HepG2 (cell line): ENCODE data around the gene SEMA4F. TPM values are rescaled to one million over a fixed set of nuclear protein-coding genes. Genes with fewer than 3 reads are reported as not detected.

ENCODE experiments used
- ATAC-seq: fragments of 200-7000 bp; cut with Tn5 transposase; 3 replicates; pipeline ENCODE4 v1.9.1; 2020; ENCODE audit warnings: mild to moderate bottlenecking, moderate library complexity
- BruUV-seq: library from RNA; stranded (reverse); fragments of 400-500 nt; replicated peaks from 2 replicates; lab custom pipeline; 2021; lab: Mats Ljungman, UMichigan
- CTCF ChIA-PET: fragments of 300-600 bp; formaldehyde crosslinking; extraction: SDS; loops from one replicate; lab custom pipeline; 2021; ENCODE audit warnings: low total read pairs, inconsistent platforms, low intra/inter-chr PET ratio; lab: Yijun Ruan, JAX
- POLR2A ChIA-PET: fragments of 350-600 bp; sonication (Branson Sonifier 250); formaldehyde crosslinking; loops from one replicate; lab custom pipeline; 2020; ENCODE audit warnings: antibody characterized with exemption, inconsistent platforms; lab: Yijun Ruan, JAX
- DNase-seq: peaks from one replicate; pipeline ENCODE4 v3.0.0-alpha.2; 2015; ENCODE audit warnings: low spot score
- FAIRE-seq: peaks from 3 replicates; lab custom pipeline; 2011; peaks lifted over from hg19 to GRCh38; lab: Jason Lieb, UNC
- H2AFZ ChIP-seq: one replicate; pipeline ENCODE4 v1.6.1; 2011; ENCODE audit warnings: low read length, inconsistent platforms
- H3K27ac ChIP-seq: fragments of 300-600 bp; 3 replicates; pipeline ENCODE4 v1.8.0; 2011; ENCODE audit warnings: mixed run types, mild to moderate bottlenecking, mixed read lengths, low read length, inconsistent platforms; ENCODE audit not compliant: insufficient read depth; ENCODE audit errors: extremely low read length
- H3K27me3 ChIP-seq, 2 experiments: fragments of 200-600 bp in 1 of 2; 2 replicates in 1 of 2; 3 replicates in 1 of 2; pipeline versions ENCODE4 v1.6.0 to v1.8.0; 2011; ENCODE audit warnings: low read length in 2 of 2, mild to moderate bottlenecking in 2 of 2, moderate library complexity in 2 of 2, inconsistent platforms in 1 of 2; ENCODE audit not compliant: insufficient read depth in 2 of 2, control insufficient read depth in 1 of 2
- H3K36me3 ChIP-seq, 2 experiments: fragments of 200-600 bp in 1 of 2; replicated peaks in 1 of 2; 2 replicates in 1 of 2; 3 replicates in 1 of 2; pipeline versions ENCODE4 v1.5.1 to v1.8.0; 2011; ENCODE audit warnings: low read length in 2 of 2, inconsistent platforms in 1 of 2; ENCODE audit not compliant: insufficient read depth in 2 of 2, control insufficient read depth in 1 of 2
- H3K4me1 ChIP-seq: 2 replicates; pipeline ENCODE4 v1.5.1; 2012; ENCODE audit warnings: low read length, inconsistent platforms; ENCODE audit not compliant: insufficient read depth
- H3K4me2 ChIP-seq: 2 replicates; pipeline ENCODE4 v1.6.0; 2011; ENCODE audit warnings: low read depth, low read length, inconsistent platforms
- H3K4me3 ChIP-seq, 3 experiments: fragments of 200-600 bp in 1 of 3; sonication (generic), shearing (Covaris generic) in 1 of 3; replicated peaks in 1 of 3; 2 replicates each; pipeline ENCODE4 v1.5.1; 2011 to 2016; ENCODE audit warnings: low read length in 3 of 3, inconsistent platforms in 2 of 3, low read depth in 2 of 3, mild to moderate bottlenecking in 2 of 3, control low read depth in 1 of 3, mixed read lengths in 1 of 3; ENCODE audit not compliant: insufficient read depth in 1 of 3
- H3K79me2 ChIP-seq: one replicate; pipeline ENCODE4 v1.6.1; 2011; ENCODE audit warnings: low read length, inconsistent platforms; ENCODE audit not compliant: insufficient read depth
- H3K9ac ChIP-seq: 2 replicates; pipeline ENCODE4 v1.6.0; 2011; ENCODE audit warnings: mild to moderate bottlenecking, low read depth, low read length, inconsistent platforms; ENCODE audit not compliant: insufficient read depth
- H3K9me3 ChIP-seq: 2 replicates; pipeline ENCODE4 v1.5.1; 2012; ENCODE audit warnings: mild to moderate bottlenecking, low read length
- H4K20me1 ChIP-seq: 2 replicates; pipeline ENCODE4 v1.6.0; 2011; ENCODE audit warnings: inconsistent platforms, mild to moderate bottlenecking, low read length, moderate library complexity; ENCODE audit not compliant: insufficient read depth
- ARID5B ChIP-seq: IDR thresholded peaks from 2 replicates; pipeline ENCODE4 v1.4.0; 2020; ENCODE audit warnings: mild to moderate bottlenecking, missing genetic modification reagents
- ARNT2 ChIP-seq: sonication (generic); formaldehyde crosslinking; IDR thresholded peaks from 2 replicates; pipeline ENCODE4 v1.8.0; 2022; ENCODE audit warnings: mild to moderate bottlenecking, low read depth, missing genetic modification reagents, moderate library complexity
- BRCA1 ChIP-seq: sonication (generic); formaldehyde crosslinking; IDR thresholded peaks from 2 replicates; pipeline ENCODE4 v1.4.0; 2020; ENCODE audit warnings: missing genetic modification reagents
- CEBPB ChIP-seq: IDR thresholded peaks from 2 replicates; pipeline ENCODE4 v1.6.1; 2011; ENCODE audit warnings: low read depth, low read length, improper control_type of control experiment, borderline replicate concordance
- GATAD2A ChIP-seq: IDR thresholded peaks from 2 replicates; pipeline ENCODE4 v1.6.1; 2016
- HNRNPH1 ChIP-seq: fragments of 200-400 bp; formaldehyde crosslinking; optimal IDR thresholded peaks from 2 replicates; pipeline ENCODE3; 2017; ENCODE audit warnings: mild to moderate bottlenecking, low read depth, low read length
- PAF1 ChIP-seq: IDR thresholded peaks from 2 replicates; pipeline ENCODE4 v1.6.1; 2016; ENCODE audit warnings: missing genetic modification reagents, missing compliant biosample characterization
- SOX13 ChIP-seq, 3 experiments: fragments of 450-650 bp in 1 of 3; sonication (generic) in 1 of 3; formaldehyde crosslinking in 1 of 3; IDR thresholded peaks in 2 of 3; conservative IDR thresholded peaks in 1 of 3; 2 replicates each; pipeline versions ENCODE4 v1.5.0 to v1.6.1; 2016 to 2020; ENCODE audit warnings: antibody characterized with exemption in 1 of 3, mild to moderate bottlenecking in 1 of 3, missing compliant biosample characterization in 1 of 3, missing genetic modification reagents in 1 of 3, moderate library complexity in 1 of 3
- SOX5 ChIP-seq: IDR thresholded peaks from 2 replicates; pipeline ENCODE4 v1.6.1; 2016; ENCODE audit warnings: borderline replicate concordance
- SOX6 ChIP-seq, 2 experiments: fragments of 450-650 bp in 1 of 2; sonication (generic) in 1 of 2; formaldehyde crosslinking in 1 of 2; IDR thresholded peaks; 2 replicates each; pipeline versions ENCODE4 v1.4.0 to v1.6.1; 2017 to 2020; ENCODE audit warnings: antibody characterized with exemption in 1 of 2, mild to moderate bottlenecking in 1 of 2, missing genetic modification reagents in 1 of 2
- ZBTB33 ChIP-seq: sonication (generic); formaldehyde crosslinking; IDR thresholded peaks from 2 replicates; pipeline ENCODE4 v1.4.0; 2020; ENCODE audit warnings: missing genetic modification reagents
- ZFP82 ChIP-seq: sonication (generic); formaldehyde crosslinking; IDR thresholded peaks from 2 replicates; pipeline ENCODE4 v1.5.1; 2020; ENCODE audit warnings: mild to moderate bottlenecking, missing genetic modification reagents, borderline replicate concordance
- ZNF276 ChIP-seq: sonication (generic); formaldehyde crosslinking; IDR thresholded peaks from 2 replicates; pipeline ENCODE4 v1.4.0; 2020; ENCODE audit warnings: mild to moderate bottlenecking, low read depth, missing genetic modification reagents
- ZNF335 ChIP-seq: sonication (generic); formaldehyde crosslinking; IDR thresholded peaks from 2 replicates; pipeline ENCODE4 v1.4.0; 2020; ENCODE audit warnings: missing genetic modification reagents
- WGBS: methylation state at CpG from one replicate; pipeline ENCODE4 v1.1.6; 2017; ENCODE audit warnings: low lambda C conversion rate; 5-methylcytosine and 5-hydroxymethylcytosine counted together
- in situ Hi-C: cut with HindIII; loops from 2 replicates; pipeline ENCODE4 v1.10.0; 2017; ENCODE audit warnings: low pct_unique_long_range_greater_than_20kb; ENCODE audit not compliant: extremely low pct_ligation_motif_present
- intact Hi-C: fragments of 100-400 bp; cut with micrococcal nuclease; formaldehyde crosslinking; loops from one replicate; pipeline ENCODE4 v1.10.0; 2022; ENCODE audit not compliant: unreplicated experiment
- polyA plus RNA-seq, 8 experiments: library from polyadenylated mRNA; depleted of rRNA in 3 of 8; stranded (reverse) in 7 of 8; unstranded in 1 of 8; fragments of >200 nt; fragmentation: Illumina TruSeq in 4 of 8; extraction: Trizol in 4 of 8; gene quantifications; 2 replicates each; pipeline versions ENCODE4 v1.2.1 to v1.2.3, GENCODE V29; 2011 to 2016; ENCODE audit warnings: low read depth in 4 of 8, missing spikeins in 1 of 8, mixed read lengths in 1 of 8; ENCODE audit not compliant: insufficient read depth in 1 of 8
- total RNA-seq, 5 experiments: library from RNA; depleted of rRNA; stranded (reverse); fragments of >200 nt; fragmentation: Illumina TruSeq; extraction: Trizol; gene quantifications; 2 replicates each; pipeline ENCODE4 v1.2.3, GENCODE V29; 2016; ENCODE audit warnings: low read depth in 1 of 5

The SEMA4F gene
- total and polyA plus RNA-seq, 2 of the 13 experiments (the other 11 are each of a cell fraction or from before 2014, with no cell fraction given): 7.1 to 10.3 TPM

- ATAC-seq (no peak), DNase-seq (no peak), FAIRE-seq (no peak)
- in situ Hi-C loops: no loop called here
- no peak overlapping the region for H3K27ac ChIP-seq
- 31% methylated on average over 6 of the region's 6 CpGs for WGBS
- no peaks in the 10 kb centered on the region for H4K20me1 ChIP-seq
- H3K9me3 ChIP-seq: no peaks in the 10 kb centered on the region
- peaks cover 32% of the 10 kb centered on the region for H3K4me1 ChIP-seq
- no peak overlapping the region for H2AFZ ChIP-seq
- no peaks in the 10 kb centered on the region for H3K79me2 ChIP-seq
- H3K36me3 ChIP-seq: no peaks in the 10 kb centered on the region
- TF ChIP-seq SOX5 (CRISPR knock-in tag) (peak; percentile 9; the same call in 1 of the 2 replicates), ARID5B (peak; percentile 20; the same call in 1 of the 2 replicates), SOX6 (IDR thresholded peaks at IDR 0.05) (no peak), SOX6 (CRISPR knock-in tag; IDR thresholded peaks at IDR 0.05) (0 out of 2 replicates have a peak, but pooled peaks have one; percentile 12), CEBPB (peak; percentile 49; the same call in 1 of the 2 replicates), SOX13 (IDR thresholded peaks at IDR 0.05) (no peak), SOX13 (CRISPR knock-in tag; conservative IDR thresholded peaks at IDR 0.05 in 1 of 2, IDR thresholded peaks at IDR 0.05 in 1 of 2) (peak in 1 of 2 experiments; percentile 36; a peak in 1 of 4 replicates), ARNT2 (CRISPR knock-in tag) (no peak), ZBTB33 (CRISPR knock-in tag) (peak; percentile 67; the same call in 1 of the 2 replicates), PAF1 (CRISPR knock-in tag) (no peak), ZNF276 (CRISPR knock-in tag) (no peak), ZNF335 (no peak), GATAD2A (CRISPR knock-in tag) (0 out of 2 replicates have a peak, but pooled peaks have one; percentile 14), HNRNPH1 (no peak), BRCA1 (CRISPR knock-in tag) (no peak), ZFP82 (CRISPR knock-in tag) (no peak)
- peaks cover 0 to 14% of the 10 kb centered on the region in 2 experiments; a peak in 2 of 5 replicates for H3K27me3 ChIP-seq
- ChIA-PET POLR2A (interaction anchor here (0.7 kb wide), 1 partner anchor 61 kb away, joined by 3 read pairs; no protein-coding TSS in a partner anchor), CTCF (no interaction called here)
- no peak overlapping the region for H3K4me3 ChIP-seq
- no peak overlapping the region for H3K9ac ChIP-seq
- peak overlapping the region; percentile 23 for H3K4me2 ChIP-seq
- intact Hi-C loops: no loop called here
- no TSS peak for BruUV-seq
Observed at GRCh38 chr2:74703373-74703772, 49.3 kb downstream of the SEMA4F start.
